GM12865 (cell line): ENCODE measurements around the gene RAB34.
A peak's percentile ranks its signal among the peaks of the same experiment; 100 is the strongest.

Source experiments
- DNase-seq: peaks from one replicate; pipeline ENCODE4 v3.0.0; 2010; ENCODE audit warnings: low read depth
- H3K4me3 ChIP-seq: 2 replicates; pipeline ENCODE4 v1.5.1; 2011; ENCODE audit warnings: mild to moderate bottlenecking, low read depth, low read length, control low read depth
- CTCF ChIP-seq: IDR thresholded peaks from 2 replicates; pipeline ENCODE4 v1.5.1; 2011; ENCODE audit warnings: low read length, control low read depth, low read depth, inconsistent platforms; ENCODE audit not compliant: insufficient read depth; ENCODE audit errors: missing control alignments

The RAB34 gene

GRCh38 chr17:28758411-28759121, 40.9 kb upstream of the RAB34 start:
- no peak overlapping the region for H3K4me3 ChIP-seq
- no peak for TF ChIP-seq CTCF
- DNase-seq: no peak

GRCh38 chr17:28756049-28756804, 38.6 kb upstream of the RAB34 start:
- no peak for TF ChIP-seq CTCF
- no peak for DNase-seq
- no peak overlapping the region for H3K4me3 ChIP-seq

GRCh38 chr17:28755486-28755885, 37.8 kb upstream of the RAB34 start:
- H3K4me3 ChIP-seq: no peak overlapping the region
- no peak for DNase-seq
- no peak for TF ChIP-seq CTCF

GRCh38 chr17:28751600-28752366, 34.1 kb upstream of the RAB34 start:
- no peak overlapping the region for H3K4me3 ChIP-seq
- no peak for DNase-seq
- TF ChIP-seq CTCF: no peak

DNA sequence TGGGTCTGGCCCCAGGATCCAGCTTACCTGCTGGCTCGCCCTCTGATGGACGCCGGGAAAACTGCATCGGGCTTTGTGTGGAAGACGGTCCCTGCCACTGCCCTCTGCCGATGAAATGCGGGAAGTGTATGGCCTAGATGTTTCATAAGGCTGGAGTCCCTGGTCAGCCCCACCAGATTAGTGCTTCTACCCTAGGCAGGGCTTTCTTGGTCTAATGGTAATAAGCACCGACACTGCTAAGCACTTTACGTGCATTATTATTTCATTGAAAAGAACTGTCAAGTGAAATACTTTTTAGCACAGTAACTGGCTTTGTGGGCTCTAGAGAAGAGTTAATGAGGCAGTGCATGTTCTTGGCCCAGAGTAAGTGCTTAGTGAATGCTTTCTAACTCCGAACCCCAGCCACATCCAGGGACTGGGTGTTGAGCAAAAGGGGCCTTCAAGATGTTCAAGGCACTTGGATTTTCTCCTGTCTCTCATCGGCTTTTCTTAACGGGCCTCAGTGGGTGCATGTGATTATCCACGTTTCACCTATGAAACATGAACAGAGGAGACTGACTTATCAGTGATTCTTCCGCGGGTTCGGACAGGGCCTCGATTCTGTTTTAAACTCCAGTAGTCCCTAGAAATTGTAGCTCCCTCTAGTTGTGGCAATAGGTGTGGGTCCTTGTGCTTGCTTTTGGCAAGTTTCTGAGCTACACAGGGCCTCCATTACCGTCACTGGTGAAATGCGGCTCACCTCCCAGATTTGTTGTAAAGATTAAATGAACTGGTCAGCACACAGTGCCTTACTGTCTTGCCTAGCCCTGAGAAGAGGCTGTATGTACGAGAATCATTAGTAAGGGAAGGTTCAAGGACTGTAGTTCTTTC, 32.7 kb upstream of the RAB34 start:
- DNase-seq: peak; percentile 95
- no peak overlapping the region for H3K4me3 ChIP-seq
- TF ChIP-seq CTCF: peak; percentile 100

GRCh38 chr17:28749516-28750177, 32.0 kb upstream of the RAB34 start:
- DNase-seq: peak; percentile 19

More at GRCh38 chr17:28749516-28750177, 32.0 kb upstream of the RAB34 start:
- TF ChIP-seq CTCF: no peak
- H3K4me3 ChIP-seq: no peak overlapping the region
